GM19035 (cell line): ENCODE results near the gene BICDL2.

Source experiments
- ATAC-seq: cut with Tn5 transposase; IDR thresholded peaks from one replicate; pipeline ENCODE4 v1.9.1; 2021; ENCODE audit not compliant: unreplicated experiment

BICDL2 gene

DNA sequence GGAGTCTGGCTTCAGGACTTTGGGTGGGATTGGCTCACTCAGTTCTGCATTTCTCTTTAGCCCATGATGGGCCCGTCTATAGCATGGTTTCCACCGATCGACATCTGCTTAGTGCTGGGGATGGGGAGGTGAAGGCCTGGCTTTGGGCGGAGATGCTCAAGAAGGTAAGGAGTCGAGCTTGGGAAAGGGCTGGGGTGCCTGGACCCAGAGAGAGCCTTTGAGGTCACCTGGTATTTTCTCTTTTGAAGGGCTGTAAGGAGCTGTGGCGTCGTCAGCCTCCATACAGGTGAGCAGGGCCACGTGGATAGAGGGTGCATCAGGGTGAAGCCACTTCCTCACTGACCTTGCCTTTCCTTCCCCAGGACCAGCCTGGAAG is 10.8 kb downstream of the BICDL2 start:
- ATAC-seq = no peak

DNA sequence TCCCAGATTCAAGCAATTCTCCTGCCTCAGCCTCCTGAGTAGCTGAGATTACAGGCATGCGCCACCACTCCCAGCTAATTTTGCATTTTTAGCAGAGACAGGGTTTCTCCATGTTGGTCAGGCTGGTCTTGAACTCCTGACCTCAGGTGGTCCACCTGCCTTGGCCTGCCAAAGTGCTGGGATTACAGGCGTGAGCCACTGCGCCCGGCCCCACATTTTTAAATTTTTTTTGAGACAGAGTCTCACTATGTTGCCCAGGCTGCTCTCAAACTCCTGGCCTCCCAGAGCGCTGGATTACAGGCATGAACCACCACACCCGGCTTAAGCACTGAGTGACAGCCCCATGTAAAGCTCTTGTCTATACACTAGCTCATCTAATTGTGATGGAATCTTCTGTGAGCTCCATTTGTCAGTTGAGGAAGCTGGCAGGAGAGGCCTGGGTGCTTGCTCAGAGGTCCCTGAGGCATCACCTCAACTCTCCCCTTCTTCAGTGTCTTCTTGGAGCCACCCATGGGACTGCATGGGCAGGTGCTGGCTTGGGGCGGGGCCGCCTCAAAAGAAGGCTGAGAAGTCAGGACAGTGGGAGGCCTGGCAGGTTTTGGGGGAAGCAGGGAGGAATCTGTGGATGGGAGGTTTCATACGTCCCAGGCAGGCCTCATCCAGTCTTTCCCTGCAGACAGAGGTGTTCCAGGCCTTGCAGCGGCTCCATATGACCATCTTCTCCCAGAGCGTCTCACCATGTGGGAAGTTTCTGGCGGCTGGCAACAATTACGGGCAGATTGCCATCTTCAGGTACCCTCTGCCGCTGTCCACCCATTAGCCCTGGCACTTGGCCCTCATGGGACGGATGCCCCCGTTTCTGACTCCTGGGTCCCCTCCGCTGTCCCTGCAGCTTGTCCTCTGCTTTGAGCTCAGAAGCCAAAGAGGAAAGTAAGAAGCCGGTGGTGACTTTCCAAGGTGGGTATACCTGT is 11.4 kb downstream of the BICDL2 start:
- no peak for ATAC-seq

DNA sequence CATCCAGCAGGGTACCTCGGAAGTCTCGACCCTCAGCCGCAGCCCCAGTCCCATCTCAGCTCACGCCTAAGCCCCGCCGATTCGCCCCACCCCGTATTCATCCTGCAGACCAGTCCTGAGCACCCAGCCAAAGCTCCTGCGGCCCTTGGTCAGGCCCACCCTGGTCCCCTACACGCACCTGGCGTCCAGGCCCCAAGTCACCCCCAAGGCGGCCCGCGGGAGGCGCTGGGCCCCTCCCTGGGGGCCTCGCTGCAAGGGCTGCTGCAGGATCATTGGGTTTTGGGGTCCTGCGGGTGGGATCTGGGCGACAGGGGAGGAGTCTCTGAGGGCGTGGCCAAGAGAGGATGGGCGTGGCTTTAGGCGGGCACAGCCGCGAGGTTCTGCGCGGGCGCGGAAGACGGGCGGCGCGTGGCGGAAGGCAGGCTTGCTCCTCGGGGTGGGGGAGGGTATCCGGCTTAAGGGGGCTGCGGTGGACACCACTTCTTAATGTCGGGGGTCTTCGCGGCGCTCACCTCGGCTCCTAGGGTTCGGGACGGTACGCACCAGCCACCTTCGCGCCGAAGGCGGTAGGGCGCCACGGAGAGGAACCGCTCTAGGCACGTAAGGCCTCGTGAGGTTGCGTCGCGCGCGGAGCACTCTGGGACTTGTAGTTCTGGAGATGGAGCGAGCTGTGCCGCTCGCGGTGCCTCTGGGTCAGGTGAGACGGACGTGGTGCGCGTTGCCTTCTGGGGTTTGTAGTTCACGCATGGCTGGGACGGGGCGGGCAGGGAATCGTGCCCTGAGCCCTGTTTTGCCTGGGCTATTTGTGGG is 12.9 kb downstream of the BICDL2 start, which contains the start of the genes HCFC1R1 and THOC6:
Gene HCFC1R1 (minus strand): TSS at position 274 of the 810 bp plus-strand sequence. CDS start 1 bp downstream, at position 273.
Gene THOC6 (plus strand): TSS at position 367 of the 810 bp plus-strand sequence. CDS start 292 bp downstream, at position 659.
- ATAC-seq = peak; percentile 77

DNA sequence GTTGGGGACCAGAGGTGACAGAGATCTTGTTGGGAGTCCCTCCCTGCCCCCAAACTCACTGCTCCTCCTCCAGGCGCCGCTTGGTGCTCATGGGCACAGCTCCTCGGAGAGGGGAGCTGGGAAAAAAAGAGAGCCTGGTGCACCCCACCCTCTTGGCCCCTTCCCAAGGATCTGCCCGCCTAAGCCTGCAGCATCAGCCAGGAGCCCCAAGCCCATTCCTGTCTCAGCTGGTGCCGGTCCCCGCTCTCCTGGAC is 13.4 kb downstream of the BICDL2 start:
- ATAC-seq = no peak

DNA sequence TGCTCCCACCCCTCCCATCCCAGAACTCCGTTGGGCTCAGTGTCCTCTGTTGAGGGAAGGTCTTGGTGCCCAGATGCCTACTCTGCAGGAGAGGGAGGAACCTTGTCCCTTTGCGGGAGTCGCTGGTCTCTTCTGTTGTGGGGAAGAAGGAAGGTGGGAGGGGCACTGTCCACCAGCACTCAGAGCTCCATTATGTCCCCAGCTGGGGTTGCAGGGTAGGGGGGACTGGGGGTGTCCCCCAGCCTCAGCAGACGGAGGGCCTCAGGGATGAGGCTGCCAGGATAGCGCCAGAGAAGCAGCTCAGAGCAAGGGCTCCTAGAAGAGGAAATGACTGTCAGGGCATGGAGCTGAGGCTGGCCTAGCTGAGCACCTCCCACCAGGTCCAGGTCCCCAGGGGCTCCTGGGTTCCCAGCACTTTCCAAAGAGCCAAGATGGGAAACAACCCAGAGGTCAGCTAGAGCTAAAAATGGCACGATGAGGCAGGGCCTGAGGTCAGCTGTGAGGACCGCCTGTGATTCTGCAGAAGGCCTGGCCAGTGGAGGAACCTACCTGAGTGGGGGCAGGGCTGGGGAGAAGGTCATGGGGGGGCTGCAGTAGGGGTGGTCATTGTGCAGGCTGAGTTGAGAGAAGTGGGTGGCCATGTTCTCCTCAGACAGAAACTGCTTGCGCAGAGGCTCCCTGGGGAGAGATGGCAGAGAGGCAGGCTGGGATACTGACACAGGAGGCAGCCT is 13.9 kb downstream of the BICDL2 start:
- ATAC-seq = no peak

DNA sequence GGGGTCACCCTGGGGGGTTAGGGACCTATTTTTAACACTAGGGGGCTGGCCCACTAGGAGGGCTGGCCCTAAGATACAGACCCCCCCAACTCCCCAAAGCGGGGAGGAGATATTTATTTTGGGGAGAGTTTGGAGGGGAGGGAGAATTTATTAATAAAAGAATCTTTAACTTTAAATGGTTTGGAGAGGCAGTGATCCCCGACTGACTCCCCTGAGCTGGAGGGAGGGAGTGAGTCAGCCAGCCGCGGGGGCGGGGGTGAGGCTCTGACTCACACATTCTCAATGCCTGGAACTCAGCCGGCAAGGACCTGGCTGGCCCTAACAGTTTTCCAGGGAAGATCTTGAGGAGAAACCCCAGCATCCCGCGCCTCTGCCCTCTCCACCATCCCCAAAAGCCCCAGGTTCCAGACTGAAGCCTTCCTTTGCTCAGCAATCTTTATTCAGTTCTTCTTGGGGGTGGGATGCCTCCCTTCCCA is 14.5 kb downstream of the BICDL2 start:
- no peak for ATAC-seq

DNA sequence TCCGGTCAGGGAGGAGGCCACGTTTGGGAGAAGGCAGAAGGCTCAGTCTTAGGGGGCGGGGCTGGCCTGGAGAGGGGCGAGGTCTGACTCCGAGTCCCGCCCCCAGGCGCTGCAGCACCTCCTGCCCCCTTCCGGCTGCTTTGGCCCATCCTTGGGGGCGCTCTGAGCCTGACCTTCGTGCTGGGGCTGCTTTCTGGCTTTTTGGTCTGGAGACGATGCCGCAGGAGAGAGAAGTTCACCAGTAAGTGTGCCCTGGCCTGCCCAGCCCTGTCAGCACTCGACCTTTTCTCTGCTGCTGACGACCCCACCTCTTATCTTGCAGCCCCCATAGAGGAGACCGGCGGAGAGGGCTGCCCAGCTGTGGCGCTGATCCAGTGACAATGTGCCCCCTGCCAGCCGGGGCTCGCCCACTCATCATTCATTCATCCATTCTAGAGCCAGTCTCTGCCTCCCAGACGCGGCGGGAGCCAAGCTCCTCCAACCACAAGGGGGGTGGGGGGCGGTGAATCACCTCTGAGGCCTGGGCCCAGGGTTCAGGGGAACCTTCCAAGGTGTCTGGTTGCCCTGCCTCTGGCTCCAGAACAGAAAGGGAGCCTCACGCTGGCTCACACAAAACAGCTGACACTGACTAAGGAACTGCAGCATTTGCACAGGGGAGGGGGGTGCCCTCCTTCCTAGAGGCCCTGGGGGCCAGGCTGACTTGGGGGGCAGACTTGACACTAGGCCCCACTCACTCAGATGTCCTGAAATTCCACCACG is 15.1 kb downstream of the BICDL2 start:
- no peak for ATAC-seq

DNA sequence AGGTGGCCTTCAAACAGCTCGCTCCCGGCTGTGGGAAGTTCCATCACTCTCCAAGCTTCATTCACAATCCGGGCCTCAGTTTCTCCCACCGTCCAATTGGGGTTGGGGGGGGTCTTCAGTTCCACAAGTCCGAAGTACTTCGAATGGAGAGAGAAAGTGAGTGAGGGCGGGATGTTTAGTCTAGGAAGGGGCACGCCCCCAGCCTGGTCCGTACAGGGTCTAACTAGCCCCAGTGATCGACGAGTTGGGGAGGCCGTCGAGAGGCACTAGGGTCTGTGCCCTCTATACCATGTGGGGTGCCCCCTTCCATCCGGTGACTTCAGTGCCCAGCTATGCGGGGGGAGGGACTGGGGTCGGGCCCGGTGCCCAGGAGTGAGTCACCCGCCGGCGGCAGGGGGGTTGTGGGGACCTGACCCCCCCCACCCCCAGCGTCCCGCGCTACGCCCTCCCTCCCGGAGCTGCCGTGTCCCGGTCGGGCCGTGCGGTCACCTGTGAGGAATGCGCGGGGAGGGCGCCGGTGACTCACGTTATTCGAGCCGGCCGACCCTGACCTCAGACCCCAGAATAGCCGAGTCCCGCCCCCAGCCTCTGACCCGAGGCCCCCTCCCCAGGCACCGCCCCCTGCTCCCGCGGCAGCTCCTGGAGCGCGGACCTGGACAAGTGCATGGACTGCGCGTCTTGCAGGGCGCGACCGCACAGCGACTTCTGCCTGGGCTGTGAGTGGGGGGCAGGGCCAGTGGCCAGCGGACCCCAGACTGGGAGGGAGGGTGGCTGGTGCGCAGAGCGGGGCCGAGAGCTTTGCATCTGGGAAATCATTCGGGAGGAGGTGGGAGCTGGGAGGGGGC is 15.9 kb downstream of the BICDL2 start:
- no peak for ATAC-seq

DNA sequence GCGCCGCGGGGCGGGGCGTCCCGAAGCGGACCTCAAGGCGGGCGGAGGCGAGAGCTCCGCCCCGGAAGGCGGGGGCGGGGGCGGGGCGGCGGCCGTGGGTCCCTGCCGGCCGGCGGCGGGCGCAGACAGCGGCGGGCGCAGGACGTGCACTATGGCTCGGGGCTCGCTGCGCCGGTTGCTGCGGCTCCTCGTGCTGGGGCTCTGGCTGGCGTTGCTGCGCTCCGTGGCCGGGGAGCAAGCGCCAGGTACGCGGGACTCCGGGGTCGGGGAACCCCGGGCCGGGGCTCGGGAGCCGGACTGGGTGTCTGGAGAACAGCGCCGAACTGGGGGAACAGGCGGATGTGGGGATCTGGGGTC is 16.5 kb downstream of the BICDL2 start, which contains the start of gene TNFRSF12A:
Gene TNFRSF12A (plus strand): TSS at position 122 of the 357 bp plus-strand sequence. CDS start 30 bp downstream, at position 152.
- no peak for ATAC-seq

DNA sequence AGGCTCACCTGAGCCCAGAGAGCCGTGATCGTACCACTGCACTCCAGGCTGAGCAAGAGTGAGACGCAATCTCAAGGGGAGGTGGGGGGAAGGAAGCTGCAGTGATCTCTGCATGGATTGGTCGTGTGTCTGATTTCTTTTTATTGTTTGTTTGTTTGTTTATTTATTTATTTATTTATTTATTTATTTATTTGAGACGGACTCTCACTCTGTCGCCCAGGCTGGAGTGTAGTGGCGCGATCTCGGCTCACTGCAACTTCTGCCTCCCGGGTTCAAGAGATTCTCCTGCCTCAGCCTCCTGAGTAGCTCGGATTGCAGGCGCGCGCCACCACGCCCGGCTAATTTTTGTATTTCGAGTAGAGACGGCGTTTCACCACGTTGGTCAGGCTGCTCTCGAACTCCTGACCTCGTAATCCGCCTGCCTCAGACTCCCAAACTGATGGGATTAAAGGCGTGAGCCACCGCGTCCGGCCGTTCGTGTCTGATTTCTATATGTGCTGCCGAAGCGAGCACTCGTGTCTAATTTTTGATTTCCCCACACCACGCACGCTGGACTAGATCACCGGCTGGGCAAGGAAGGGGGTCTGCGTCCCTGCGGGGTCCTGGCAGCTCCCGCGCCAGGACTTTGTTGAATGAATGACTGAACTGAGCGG is 17.0 kb downstream of the BICDL2 start:
- ATAC-seq = no peak

DNA sequence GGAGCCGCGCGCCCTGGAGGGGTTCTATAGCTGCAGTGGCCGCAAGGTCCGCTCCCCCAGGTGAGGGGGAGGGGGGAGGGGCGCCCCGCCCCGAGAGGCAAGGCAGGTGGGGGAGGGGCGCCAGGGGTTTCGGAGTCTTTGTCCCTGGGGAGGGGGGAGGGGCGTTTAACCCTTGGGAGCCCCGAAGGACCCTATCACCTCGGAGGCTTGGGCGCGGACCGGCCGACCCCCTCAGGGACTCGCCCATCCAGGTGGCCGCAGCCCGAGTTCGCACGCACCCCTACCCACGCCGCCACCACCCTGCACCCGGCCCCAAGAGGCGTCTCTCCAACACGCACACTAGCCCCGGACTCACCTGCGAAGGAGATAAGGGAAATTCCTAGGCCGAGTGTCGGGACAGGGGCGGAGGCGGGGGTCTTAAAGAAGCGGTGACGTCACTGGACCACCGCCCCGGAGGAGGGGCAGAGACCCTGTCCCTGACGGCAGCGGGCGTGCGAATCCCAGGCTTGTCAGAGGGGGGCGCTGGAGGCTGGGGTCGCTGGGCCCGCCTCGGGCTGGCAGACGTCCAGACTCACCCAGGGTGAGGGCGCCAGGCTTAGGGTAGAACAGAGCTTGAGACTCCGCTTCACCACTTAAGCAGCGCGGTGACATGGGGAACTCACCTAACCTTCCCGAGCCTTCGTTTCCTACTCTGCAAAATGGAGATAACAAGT is 18.8 kb downstream of the BICDL2 start, which contains the start of gene CLDN6:
Gene CLDN6 (minus strand): TSS at position 390 of the 713 bp plus-strand sequence. CDS start 2,162 bp downstream, outside the sequence.
- no peak for ATAC-seq

DNA sequence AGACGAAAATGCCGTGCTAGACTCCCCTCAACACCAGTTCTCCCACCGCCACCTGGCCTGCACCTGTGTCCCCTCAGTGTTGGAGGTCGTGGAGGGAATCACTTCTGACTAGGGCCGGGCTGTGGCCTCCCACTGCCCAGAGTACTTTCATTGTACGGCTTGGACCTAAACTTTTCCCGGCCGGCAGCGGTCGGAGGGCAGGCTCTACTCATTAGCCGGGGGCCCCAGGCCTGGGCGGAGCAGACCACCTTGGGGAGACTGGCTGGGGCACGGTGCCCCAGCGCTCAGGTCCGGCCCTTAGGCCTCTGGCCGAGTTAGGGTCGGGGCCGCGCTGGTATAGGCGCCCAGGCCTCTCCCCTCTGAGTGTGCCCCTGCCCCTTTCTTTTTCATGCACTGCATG is 19.4 kb downstream of the BICDL2 start:
- no peak for ATAC-seq

DNA sequence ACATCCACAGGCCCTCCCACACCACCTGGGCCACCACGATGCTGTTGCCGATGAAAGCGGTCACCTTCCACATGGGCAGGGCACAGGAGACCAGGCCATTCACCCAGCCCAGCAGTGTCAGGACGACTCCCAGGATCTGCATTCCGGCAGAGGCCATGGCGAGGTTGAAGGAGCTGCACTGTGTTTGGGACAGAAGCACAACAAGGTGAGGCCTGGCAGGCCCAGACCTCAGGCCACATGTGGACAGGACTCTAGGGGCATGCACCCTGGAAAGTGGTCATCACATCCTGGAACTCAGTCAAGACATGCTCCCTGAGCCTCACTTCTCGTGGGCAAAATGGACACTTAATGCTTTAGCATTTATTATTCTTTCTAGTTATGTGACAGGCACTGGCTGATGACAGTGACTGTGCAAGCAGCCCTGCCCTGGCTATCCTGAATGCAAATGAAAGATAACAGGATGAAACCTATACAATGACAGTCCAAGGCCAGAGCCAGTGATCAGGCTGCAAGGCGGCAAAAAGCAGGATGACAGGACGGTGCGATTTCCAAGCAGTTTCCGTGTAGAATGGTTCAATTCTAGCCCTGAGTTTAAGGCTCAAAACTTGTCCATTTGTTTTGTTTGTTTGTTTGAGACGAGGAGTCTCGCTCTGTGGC is 20.8 kb downstream of the BICDL2 start:
- ATAC-seq = no peak

DNA sequence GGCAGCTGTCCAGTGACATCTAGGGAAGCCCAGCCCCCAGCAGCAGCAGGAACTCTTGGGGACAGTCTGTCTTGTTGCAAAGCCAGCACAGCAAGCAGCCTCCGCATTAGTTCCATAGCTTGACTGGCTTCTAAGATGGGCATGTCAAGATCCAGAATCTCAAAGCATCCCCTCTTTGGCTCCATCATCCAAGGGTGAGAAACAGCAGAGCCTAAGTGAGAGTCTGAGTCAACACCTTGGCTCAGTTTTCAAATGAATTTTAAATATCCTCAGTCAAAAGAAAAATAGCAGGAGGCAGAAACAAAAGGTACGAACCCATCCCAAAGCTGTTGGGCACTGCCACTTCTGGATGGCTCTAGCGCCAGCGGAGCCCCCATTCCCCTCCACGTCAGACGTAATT is 21.8 kb downstream of the BICDL2 start:
- no peak for ATAC-seq

DNA sequence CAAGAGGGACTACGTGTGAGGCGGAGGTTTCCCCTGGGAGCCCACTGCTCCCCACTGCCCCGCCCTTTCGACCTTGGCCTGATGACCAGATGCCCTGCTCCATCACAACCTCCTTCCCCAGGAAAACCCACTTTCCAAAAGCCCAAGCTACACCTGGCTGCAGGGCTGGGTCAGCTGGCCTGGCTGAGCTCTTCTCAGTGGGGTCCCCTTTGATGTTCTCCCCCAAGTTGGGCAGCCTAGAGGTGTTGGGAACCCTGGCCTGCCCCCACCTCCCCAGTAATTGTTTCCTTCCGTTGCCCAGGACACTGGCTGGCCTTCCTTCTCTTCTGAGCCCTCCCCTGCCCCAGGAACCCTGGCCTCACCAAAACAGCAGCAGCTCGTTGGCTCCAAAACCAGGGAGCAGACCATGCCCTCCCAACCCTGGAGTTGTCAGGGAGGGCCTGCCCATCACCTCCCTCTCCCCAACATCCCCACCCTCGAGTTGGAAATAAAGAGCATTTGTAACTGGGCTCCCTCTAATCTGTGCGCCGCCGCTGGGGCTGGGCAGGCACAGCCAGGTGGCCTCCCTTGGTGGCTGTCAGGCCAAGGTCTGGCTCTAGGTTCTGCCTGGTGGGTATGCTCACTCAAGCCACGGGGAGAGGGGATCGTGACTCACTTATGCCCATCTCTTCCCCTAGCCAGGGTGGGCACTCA is 22.6 kb downstream of the BICDL2 start:
- ATAC-seq = no peak

DNA sequence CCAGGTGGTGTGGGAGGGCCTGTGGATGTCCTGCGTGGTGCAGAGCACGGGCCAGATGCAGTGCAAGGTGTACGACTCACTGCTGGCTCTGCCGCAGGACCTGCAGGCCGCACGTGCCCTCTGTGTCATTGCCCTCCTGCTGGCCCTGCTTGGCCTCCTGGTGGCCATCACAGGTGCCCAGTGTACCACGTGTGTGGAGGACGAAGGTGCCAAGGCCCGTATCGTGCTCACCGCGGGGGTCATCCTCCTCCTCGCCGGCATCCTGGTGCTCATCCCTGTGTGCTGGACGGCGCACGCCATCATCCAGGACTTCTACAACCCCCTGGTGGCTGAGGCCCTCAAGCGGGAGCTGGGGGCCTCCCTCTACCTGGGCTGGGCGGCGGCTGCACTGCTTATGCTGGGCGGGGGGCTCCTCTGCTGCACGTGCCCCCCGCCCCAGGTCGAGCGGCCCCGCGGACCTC is 23.2 kb downstream of the BICDL2 start:
- ATAC-seq = no peak

DNA sequence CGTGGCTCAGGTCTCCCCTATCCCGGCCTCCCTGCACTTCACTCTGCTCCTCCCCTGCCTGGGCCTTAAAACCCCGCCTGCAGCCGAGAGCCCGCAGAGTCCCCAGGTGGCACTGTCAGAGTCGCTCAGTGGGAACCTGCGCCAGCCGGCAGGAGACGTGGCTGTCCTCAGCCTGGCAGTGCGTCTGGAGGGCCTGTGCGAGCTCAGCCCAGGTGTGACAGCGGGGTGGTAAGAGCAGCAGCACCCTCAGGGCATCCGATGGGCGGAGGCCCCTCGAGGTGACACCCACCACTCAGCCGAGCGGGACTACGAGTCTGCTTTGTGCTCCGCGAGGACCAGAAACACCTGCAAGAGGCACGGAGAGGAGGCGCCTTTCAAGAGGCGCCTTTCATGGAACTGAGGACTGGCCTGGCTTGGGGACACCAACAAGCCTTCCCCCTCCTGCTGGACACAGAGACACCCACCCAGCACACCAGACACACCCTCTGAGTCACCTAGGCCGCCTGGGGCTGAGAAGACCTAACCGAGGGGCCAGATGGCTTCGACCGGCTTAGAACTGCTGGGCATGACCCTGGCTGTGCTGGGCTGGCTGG is 23.8 kb downstream of the BICDL2 start, which contains the start of gene CLDN9:
Gene CLDN9 (plus strand): TSS at position 96 of the 593 bp plus-strand sequence. CDS start 440 bp downstream, at position 536.
- no peak for ATAC-seq
